Ectodermal cell (in vitro differentiated cells): ENCODE measurements around the gene GPC6.

Source experiments
- H3K27ac ChIP-seq: 2 replicates; pipeline ENCODE4 v1.7.0; 2013; ENCODE audit warnings: mild to moderate bottlenecking, low read depth, low read length; ENCODE audit not compliant: insufficient read depth, poor library complexity, severe bottlenecking
- H3K27me3 ChIP-seq: 2 replicates; pipeline ENCODE4 v1.7.0; 2013; ENCODE audit warnings: mild to moderate bottlenecking, low read length; ENCODE audit not compliant: insufficient read depth, control insufficient read depth, poor library complexity, severe bottlenecking
- H3K36me3 ChIP-seq: one replicate; pipeline ENCODE4 v1.7.0; 2013; ENCODE audit warnings: low read length; ENCODE audit not compliant: control insufficient read depth, insufficient read depth
- H3K4me1 ChIP-seq: one replicate; pipeline ENCODE4 v1.7.0; 2013; ENCODE audit warnings: low read length; ENCODE audit not compliant: control insufficient read depth, insufficient read depth
- H3K4me3 ChIP-seq: 2 replicates; pipeline ENCODE4 v1.7.0; 2013; ENCODE audit warnings: low read depth, low read length, control low read depth; ENCODE audit not compliant: insufficient read depth
- H3K9me3 ChIP-seq: 2 replicates; pipeline ENCODE4 v1.7.0; 2013; ENCODE audit warnings: mild to moderate bottlenecking, low read length, moderate library complexity; ENCODE audit not compliant: control insufficient read depth
- WGBS, 2 experiments: methylation state at CpG; one replicate each; pipeline ENCODE4 v1.1.7; 2013; ENCODE audit warnings: missing lambda C conversion rate in 2 of 2; 5-methylcytosine and 5-hydroxymethylcytosine counted together

The GPC6 gene

DNA sequence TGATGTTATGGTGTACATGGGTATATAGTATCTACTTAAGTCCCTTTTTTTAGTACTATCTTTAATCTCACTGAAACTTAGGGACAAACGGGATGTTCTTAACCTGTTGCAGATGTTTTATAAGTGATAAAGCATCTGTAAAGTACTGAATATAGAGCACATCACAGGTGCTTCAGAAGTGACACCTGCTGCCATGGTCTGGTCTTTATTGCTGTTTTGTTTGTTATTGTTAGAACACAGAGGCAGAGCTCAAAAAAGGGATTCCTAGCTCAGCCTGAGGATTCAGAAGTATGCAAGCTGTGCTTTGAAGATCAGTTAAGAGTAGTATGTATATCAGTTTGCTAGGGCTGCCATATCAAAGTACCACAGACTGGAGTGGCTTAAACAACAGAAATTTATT is 1033.4 kb downstream of the GPC6 start:
- H3K27ac ChIP-seq, result no peak overlapping the region
- H3K4me1 ChIP-seq, result no peaks in the 10 kb centered on the region
- no peaks in the 10 kb centered on the region for H3K9me3 ChIP-seq
- no peaks in the 10 kb centered on the region for H3K27me3 ChIP-seq
- no peak overlapping the region for H3K4me3 ChIP-seq
- no peaks in the 10 kb centered on the region for H3K36me3 ChIP-seq
- 96 to 100% methylated on average over 1 of the region's 1 CpG for WGBS, 2 experiments

DNA sequence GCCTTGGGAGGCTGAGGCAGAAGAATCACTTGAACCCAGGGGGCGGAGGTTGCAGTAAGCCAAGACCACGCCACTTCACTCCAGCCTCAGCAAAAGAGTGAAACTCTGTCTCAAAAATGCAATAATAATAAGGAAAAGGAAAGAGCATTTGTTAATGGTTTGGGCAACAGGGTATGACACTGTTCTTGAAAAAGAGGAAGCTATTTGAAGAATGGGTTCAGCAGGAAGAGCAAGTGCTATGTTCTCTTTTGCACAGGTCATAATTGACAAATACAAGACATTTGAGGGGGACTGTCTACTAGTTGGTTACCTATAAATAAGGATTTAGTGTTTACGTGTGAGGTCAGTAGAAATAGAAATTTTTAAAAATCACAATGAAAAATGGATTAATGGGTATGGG is 1034.6 kb downstream of the GPC6 start:
- Histone ChIP-seq H3K27me3 (no peaks in the 10 kb centered on the region), H3K36me3 (no peaks in the 10 kb centered on the region), H3K9me3 (no peaks in the 10 kb centered on the region), H3K27ac (no peak overlapping the region), H3K4me3 (no peak overlapping the region), H3K4me1 (no peaks in the 10 kb centered on the region)
- 92 to 95% methylated on average over 3 of the region's 3 CpGs for WGBS, 2 experiments

DNA sequence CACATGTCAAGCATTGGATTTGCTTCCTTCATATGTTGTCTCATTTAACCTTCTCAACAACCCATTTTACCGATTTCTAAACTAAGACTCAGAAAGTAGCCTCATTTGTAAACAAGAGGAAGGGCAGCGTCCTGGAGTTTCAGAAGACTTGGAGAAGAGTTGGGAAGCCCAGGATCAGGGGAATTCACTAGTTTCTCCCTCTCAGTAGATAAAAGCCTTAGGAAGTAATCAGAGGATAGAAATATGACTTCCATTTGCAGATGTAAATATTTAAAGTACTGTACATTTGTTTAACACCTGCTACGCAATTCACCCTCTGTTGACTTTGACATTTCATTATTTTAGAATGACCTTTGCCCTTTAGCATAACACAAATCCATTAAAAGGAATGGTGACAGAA is 1036.4 kb downstream of the GPC6 start:
- Histone ChIP-seq H3K4me3 (no peak overlapping the region), H3K36me3 (no peaks in the 10 kb centered on the region), H3K9me3 (no peaks in the 10 kb centered on the region), H3K27me3 (no peaks in the 10 kb centered on the region), H3K27ac (no peak overlapping the region), H3K4me1 (no peaks in the 10 kb centered on the region)
- WGBS, 2 experiments, result 98 to 100% methylated on average over 2 to 3 of the region's 3 CpGs

DNA sequence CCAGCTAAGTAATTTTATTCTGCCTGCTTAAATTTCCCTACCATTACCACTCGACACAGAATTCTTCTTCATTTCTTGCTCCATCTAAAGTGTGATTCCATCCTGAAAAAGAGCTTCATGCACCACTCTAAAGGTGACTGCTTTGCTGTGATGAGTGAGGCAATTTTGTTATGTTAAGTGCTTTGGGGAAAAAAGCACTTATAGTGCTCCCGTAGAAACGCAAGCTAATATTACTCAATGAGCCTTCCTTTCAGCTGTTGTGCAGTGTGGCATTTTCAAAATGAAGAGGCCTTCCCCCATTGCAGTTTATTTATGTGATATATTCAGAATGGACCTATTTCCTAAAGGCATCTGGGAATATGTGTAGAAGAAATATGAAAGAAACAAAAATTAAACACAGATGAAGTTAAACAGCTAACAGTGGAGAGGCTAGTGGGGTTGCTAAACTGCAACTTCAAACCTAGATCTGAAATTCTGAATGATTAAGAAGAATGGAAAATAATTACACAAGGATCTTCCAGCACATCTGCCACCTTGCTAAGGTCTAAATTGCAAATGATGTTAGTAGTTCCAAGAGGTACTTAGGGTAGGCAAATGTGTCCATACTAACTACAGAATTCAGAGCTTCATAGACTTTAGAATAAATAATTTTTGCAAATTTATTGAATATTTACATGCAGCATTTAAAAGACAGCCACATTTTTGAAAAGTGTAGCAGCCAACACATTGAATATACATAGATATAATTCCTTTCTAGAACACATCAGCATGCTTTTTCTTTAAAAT is 1041.2 kb downstream of the GPC6 start:
- 90 to 98% methylated on average over 3 of the region's 3 CpGs for WGBS, 2 experiments
- H3K4me3 ChIP-seq, result no peak overlapping the region
- no peak overlapping the region for H3K27ac ChIP-seq

DNA sequence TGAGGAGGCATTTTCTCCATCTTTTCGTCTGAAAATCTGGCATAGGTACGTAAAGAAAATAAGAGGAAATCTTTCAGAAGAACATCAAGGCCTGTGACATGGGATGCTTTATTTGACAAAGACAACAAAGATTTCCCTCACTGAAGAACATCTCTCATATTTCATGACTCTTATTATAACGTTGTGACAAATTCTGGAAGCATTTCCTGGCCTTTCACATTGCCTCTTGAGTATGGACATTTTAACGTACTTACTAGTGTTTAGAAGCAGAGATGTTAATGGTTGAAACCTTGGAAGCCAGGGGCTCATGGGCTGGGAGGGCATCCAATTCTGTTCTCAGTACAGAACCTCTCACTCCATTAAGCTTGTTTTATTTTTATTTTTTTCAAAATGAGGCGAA is 1042.1 kb downstream of the GPC6 start:
- Histone ChIP-seq H3K27ac (no peak overlapping the region), H3K9me3 (no peaks in the 10 kb centered on the region), H3K4me3 (no peak overlapping the region), H3K4me1 (no peaks in the 10 kb centered on the region), H3K27me3 (no peaks in the 10 kb centered on the region), H3K36me3 (no peaks in the 10 kb centered on the region)
- 92% methylated on average over 5 of the region's 5 CpGs for WGBS, 2 experiments

More for the DNA sequence above, 1041.2 kb downstream of the GPC6 start:
- no peaks in the 10 kb centered on the region for H3K4me1 ChIP-seq
- H3K36me3 ChIP-seq, result no peaks in the 10 kb centered on the region
- no peaks in the 10 kb centered on the region for H3K9me3 ChIP-seq
- H3K27me3 ChIP-seq, result no peaks in the 10 kb centered on the region

DNA sequence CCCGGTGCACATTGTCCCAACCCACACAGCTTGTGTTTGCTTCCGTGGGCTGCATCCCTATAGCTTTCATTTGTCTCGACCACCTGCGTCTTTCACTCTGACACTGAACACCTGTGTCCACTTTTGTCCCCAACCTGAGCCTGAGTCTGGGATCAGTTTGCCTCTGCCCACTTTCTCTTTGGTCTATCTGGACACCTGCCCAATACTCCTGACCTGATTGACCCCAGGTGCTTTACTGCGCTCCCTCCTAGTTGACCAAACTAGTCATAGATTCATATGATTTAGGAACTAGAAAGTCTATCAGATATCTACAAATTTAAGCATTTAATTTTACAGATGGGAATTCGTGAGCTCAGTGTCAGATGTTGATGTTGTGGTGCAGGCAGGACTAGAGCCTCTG is 1043.0 kb downstream of the GPC6 start:
- H3K36me3 ChIP-seq, result no peaks in the 10 kb centered on the region
- H3K27ac ChIP-seq, result no peak overlapping the region
- 82 to 89% methylated on average over 5 to 6 of the region's 6 CpGs for WGBS, 2 experiments
- no peak overlapping the region for H3K4me3 ChIP-seq
- H3K4me1 ChIP-seq, result no peaks in the 10 kb centered on the region
- no peaks in the 10 kb centered on the region for H3K27me3 ChIP-seq
- no peaks in the 10 kb centered on the region for H3K9me3 ChIP-seq

DNA sequence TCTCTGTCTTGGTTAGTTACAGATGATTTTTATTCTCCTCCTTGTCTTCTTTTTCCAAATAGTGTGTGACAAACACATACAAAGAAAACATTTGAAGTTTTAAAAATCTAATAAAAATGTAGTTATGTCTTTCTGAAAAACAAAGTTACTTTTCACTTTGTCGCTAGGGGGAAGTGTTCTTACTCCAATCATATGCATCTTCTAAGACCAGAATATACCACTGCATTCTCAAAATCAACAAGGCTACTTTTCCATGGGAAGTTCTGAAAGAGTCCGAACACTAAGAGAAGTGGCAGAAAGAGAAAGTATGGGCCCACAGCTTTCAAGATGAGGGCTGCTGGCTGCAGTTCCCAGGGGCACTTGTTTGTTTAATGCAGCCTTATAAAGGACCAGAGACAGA is 1043.9 kb downstream of the GPC6 start:
- H3K4me3 ChIP-seq, result no peak overlapping the region
- H3K27ac ChIP-seq, result no peak overlapping the region
- H3K27me3 ChIP-seq, result no peaks in the 10 kb centered on the region
- H3K9me3 ChIP-seq, result no peaks in the 10 kb centered on the region
- no peaks in the 10 kb centered on the region for H3K4me1 ChIP-seq
- WGBS, 2 experiments, result 91 to 100% methylated on average over 1 of the region's 2 CpGs
- no peaks in the 10 kb centered on the region for H3K36me3 ChIP-seq

DNA sequence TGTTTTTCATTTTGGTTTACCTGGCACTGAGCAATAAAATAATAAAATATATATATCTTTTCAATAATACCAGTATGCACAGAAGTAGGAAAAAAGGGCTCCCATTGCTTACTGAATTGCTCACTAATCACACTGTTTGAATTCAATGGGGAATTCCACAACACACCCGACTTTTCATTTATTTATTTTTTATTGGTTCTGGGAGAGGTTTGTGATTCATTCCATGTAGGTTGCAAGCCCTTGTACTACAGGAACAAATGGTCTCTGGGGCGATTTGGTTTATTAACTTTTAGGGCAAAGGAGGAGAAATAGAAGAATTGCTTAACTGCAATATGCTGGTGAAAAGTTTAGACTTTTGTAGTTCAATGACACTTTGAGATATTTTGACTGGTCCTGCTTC is 1045.4 kb downstream of the GPC6 start:
- 77 to 95% methylated on average over 1 to 2 of the region's 2 CpGs for WGBS, 2 experiments
- Histone ChIP-seq H3K27me3 (no peaks in the 10 kb centered on the region), H3K27ac (no peak overlapping the region), H3K4me3 (no peak overlapping the region), H3K9me3 (no peaks in the 10 kb centered on the region), H3K4me1 (no peaks in the 10 kb centered on the region), H3K36me3 (no peaks in the 10 kb centered on the region)

DNA sequence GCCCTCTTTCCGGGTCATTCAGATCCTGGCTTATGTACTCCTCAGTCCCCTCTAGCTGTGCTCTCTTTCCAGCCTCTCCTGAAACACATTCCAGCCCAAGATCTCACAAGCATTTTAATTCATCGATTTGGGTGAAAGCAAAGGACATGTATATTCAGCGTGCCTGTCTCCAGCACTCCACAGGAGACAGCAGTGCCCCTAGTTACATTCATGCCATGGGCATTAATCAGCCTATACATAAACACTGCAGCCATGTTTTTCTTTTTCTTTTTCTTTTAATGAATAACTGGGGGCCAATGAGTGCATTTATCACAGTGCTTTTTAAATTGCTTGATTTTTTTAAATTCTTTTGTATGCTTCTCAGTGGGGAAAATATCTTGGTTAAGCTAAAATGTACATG is 1053.7 kb downstream of the GPC6 start:
- H3K27ac ChIP-seq, result no peak overlapping the region
- H3K9me3 ChIP-seq, result no peaks in the 10 kb centered on the region
- H3K4me3 ChIP-seq, result no peak overlapping the region
- H3K4me1 ChIP-seq, result no peaks in the 10 kb centered on the region
- H3K36me3 ChIP-seq, result no peaks in the 10 kb centered on the region
- no peaks in the 10 kb centered on the region for H3K27me3 ChIP-seq
- 92 to 95% methylated on average over 3 of the region's 3 CpGs for WGBS, 2 experiments

DNA sequence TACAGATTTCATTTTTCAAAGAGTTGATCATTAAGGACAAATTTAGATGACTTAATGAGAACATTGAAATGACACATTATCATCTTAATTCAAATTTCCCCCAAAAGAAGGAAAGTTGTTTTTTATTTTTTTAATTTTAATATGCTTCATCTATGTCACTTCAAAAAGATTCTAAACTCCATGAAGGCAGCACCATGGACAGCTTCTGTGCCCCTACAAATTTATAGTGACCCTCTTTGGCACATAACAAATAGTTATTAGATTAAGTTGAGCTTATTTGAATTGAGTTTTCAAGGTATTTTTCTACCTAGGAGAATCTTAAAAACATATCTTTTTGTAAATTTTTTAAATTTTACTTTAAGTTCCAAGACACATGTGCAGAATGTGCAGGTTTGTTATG is 1054.2 kb downstream of the GPC6 start:
- Histone ChIP-seq H3K4me3 (no peak overlapping the region), H3K9me3 (no peaks in the 10 kb centered on the region), H3K27ac (no peak overlapping the region), H3K4me1 (no peaks in the 10 kb centered on the region), H3K27me3 (no peaks in the 10 kb centered on the region), H3K36me3 (no peaks in the 10 kb centered on the region)

DNA sequence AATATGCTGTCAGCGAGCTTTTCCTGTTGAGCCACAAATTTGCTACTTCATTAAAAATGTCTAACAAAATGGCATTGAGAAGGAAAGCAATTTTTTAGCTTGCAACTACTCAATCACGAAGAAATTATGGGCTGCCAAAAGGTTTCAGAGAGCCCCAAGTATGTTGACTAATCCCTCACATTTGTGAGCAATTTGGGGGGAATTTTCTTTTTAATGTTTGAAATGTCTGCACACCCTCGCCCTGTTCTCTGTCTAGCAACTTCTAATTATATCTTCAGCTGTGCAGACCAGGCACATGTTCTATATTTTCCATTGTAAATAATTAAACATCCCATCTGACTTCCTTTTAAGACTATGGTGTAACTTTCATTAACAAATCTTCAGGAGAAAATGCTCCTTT is 1060.0 kb downstream of the GPC6 start:
- Histone ChIP-seq H3K27ac (no peak overlapping the region), H3K27me3 (no peaks in the 10 kb centered on the region), H3K36me3 (no peaks in the 10 kb centered on the region), H3K9me3 (no peaks in the 10 kb centered on the region), H3K4me3 (no peak overlapping the region), H3K4me1 (no peaks in the 10 kb centered on the region)
- 88 to 100% methylated on average over 3 of the region's 3 CpGs for WGBS, 2 experiments
